Stomach smooth muscle (tissue), 2 donors: ENCODE results near the gene SH2D3A.

Experiments used
- H3K27ac ChIP-seq: one replicate; pipeline ENCODE4 v1.7.0; 2013; ENCODE audit warnings: mild to moderate bottlenecking, low read length, inconsistent platforms
- H3K27me3 ChIP-seq, 2 donors: one replicate each; pipeline ENCODE4 v1.7.0; 2013; ENCODE audit warnings: low read length in 2 of 2; ENCODE audit not compliant: insufficient read depth in 2 of 2, control insufficient read depth in 1 of 2
- H3K36me3 ChIP-seq, 2 donors: one replicate each; pipeline ENCODE4 v1.7.0; 2013; ENCODE audit warnings: low read length in 2 of 2; ENCODE audit not compliant: control insufficient read depth in 2 of 2, insufficient read depth in 2 of 2
- H3K4me1 ChIP-seq: one replicate; pipeline ENCODE4 v1.7.0; 2013; ENCODE audit warnings: low read length; ENCODE audit not compliant: control insufficient read depth, insufficient read depth
- H3K4me3 ChIP-seq, 2 donors: one replicate each; pipeline ENCODE4 v1.7.0; 2013; ENCODE audit warnings: low read length in 2 of 2
- H3K9ac ChIP-seq, 2 donors: one replicate each; pipeline ENCODE4 v1.7.0; 2013; ENCODE audit warnings: low read length in 2 of 2, mild to moderate bottlenecking in 1 of 2
- H3K9me3 ChIP-seq, 2 donors: one replicate each; pipeline ENCODE4 v1.7.0; 2013; ENCODE audit warnings: low read length in 2 of 2; ENCODE audit not compliant: control insufficient read depth in 2 of 2
- donor health status: healthy.
- donor health status: Pancreatic carcinoma.

SH2D3A gene

DNA sequence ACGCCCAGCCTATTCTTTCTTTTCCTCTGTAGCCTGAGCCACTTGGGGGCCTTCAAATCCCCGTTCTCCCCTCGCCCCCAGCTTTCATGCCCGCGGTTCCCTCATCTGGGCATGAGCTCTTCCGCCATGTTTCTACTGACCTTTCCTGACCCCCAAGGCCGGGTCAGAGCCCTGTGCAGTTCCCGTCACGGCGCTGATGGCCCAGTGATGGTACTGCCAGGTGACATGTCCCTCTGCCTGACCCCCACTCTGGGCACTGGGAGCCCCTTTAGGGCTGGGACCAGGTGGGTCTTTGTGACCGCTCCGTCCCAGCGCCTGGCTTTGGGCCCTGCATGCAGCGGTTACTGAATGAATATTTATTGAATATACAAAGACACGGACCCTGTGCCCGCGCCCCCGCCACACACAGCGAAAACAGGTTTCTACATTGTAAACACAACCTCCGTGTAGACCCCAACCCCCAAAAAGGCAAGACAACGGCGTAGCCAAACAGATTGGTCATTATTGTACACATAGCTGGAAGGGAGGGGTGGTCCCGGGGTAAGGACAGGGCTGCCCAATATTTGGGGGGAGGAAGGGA, 37.6 kb downstream of the SH2D3A start:
- peaks cover 0 to 4% of the 10 kb centered on the region in 2 donors for H3K27me3 ChIP-seq
- H3K27ac ChIP-seq: no peak overlapping the region
- no peaks in the 10 kb centered on the region for H3K9me3 ChIP-seq
- H3K4me1 ChIP-seq: peaks cover 3% of the 10 kb centered on the region
- H3K36me3 ChIP-seq: peaks cover 11 to 14% of the 10 kb centered on the region in 2 donors
- H3K4me3 ChIP-seq: no peak overlapping the region
- H3K9ac ChIP-seq: no peak overlapping the region

GRCh38 chr19:6728346-6728745, 38.9 kb downstream of the SH2D3A start:
- Histone ChIP-seq H3K36me3 (peaks cover 11 to 14% of the 10 kb centered on the region in 2 donors), H3K4me3 (no peak overlapping the region), H3K27me3 (peaks cover 0 to 4% of the 10 kb centered on the region in 2 donors), H3K4me1 (peaks cover 7% of the 10 kb centered on the region), H3K9me3 (no peaks in the 10 kb centered on the region), H3K27ac (no peak overlapping the region), H3K9ac (no peak overlapping the region)

DNA sequence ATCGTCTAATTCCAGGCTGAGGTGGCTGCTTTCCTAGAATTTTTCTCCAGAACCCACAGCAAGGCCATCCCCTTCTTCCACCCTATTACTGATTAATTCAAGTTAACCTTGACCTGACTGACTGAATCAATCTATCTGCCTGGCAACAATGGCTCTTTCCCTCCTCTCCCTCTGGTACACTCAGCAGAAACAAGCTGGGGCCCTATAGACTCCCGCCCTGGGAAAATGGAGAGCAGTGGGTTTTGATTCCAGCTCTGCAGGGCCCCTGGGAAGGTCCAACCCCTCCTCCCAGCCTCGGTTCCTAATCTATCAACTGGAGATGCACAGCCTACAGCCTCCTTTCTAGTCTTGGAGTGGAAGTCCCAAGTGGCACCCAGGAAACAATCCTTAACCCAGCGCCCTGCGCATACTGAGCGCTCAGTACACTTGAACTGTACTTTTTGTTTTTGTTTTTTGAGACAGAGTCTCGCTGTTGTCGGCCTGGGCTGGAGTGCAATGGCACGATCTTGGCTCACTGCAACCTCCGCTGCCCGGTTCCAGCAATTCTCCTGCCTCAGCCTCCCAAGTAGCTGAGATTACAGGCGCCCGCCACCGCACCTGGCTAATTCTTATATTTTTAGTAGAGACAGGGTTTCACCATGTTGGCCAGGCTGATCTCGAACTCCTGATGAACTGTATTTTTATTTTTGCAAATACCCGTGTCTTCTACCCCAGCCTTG, 41.6 kb downstream of the SH2D3A start:
- peaks cover 7% of the 10 kb centered on the region for H3K4me1 ChIP-seq
- peaks cover 2 to 4% of the 10 kb centered on the region in 2 donors for H3K27me3 ChIP-seq
- no peak overlapping the region for H3K9ac ChIP-seq
- H3K9me3 ChIP-seq: no peaks in the 10 kb centered on the region
- H3K4me3 ChIP-seq: no peak overlapping the region
- no peaks in the 10 kb centered on the region for H3K36me3 ChIP-seq
- H3K27ac ChIP-seq: no peak overlapping the region

GRCh38 chr19:6724631-6725492, 42.4 kb downstream of the SH2D3A start:
- Histone ChIP-seq H3K27ac (no peak overlapping the region), H3K36me3 (no peaks in the 10 kb centered on the region), H3K27me3 (peaks cover 2 to 4% of the 10 kb centered on the region in 2 donors), H3K9me3 (no peaks in the 10 kb centered on the region), H3K4me1 (peaks cover 7% of the 10 kb centered on the region), H3K4me3 (no peak overlapping the region), H3K9ac (no peak overlapping the region)

DNA sequence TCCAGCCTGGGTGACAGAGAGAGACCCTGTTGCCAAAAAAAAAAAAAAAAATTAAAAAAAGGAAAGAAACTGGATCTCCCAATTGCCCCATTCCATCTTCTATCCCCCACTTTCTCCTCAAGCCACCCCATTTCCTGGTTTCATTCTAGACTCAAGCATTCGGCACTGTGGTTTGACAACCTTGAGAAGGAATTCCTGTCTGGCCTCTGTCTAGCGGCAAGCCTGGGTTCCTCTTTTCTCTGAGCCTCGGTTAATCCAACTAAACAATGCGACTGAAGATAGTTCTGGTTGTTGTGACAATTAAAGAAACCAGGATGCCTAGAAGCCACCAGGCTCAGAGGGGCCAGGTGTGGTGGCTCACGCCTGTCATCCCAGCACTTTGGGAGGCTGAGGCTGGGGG, 43.5 kb downstream of the SH2D3A start:
- Histone ChIP-seq H3K9ac (no peak overlapping the region), H3K9me3 (no peaks in the 10 kb centered on the region), H3K27me3 (peaks cover 2 to 4% of the 10 kb centered on the region in 2 donors), H3K27ac (no peak overlapping the region), H3K4me3 (no peak overlapping the region), H3K4me1 (peaks cover 7% of the 10 kb centered on the region), H3K36me3 (no peaks in the 10 kb centered on the region)

DNA sequence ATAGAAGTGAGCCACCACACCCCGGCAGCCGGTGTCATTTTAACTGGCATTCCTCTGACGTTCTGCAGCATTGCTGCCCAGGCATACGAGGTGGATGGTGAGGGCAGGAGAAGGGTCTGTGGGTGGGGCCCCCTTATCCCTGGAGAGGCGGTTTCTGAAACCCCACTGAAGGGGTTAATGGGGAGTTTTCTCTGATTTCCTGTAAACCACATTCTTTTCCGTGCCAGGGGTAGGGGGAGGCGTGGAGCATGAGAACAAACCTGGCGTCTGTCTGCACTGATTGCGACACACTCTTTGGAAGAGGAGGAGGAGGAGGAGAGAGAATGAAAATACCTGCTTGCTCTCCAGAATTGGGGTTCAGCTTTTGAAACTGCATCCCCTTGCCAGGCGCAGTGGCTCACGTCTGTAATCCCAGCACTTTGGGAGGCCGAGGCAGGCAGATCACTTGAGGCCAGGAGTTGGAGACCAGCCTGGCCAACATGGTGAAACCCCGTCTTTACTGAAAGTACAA, 44.1 kb downstream of the SH2D3A start:
- Histone ChIP-seq H3K9ac (no peak overlapping the region), H3K9me3 (no peaks in the 10 kb centered on the region), H3K4me1 (peaks cover 7% of the 10 kb centered on the region), H3K4me3 (no peak overlapping the region), H3K36me3 (no peaks in the 10 kb centered on the region), H3K27ac (no peak overlapping the region), H3K27me3 (peaks cover 2 to 4% of the 10 kb centered on the region in 2 donors)

- Histone ChIP-seq H3K9me3 (no peaks in the 10 kb centered on the region), H3K36me3 (peaks cover 0 to 3% of the 10 kb centered on the region in 2 donors), H3K4me1 (peaks cover 7% of the 10 kb centered on the region), H3K27ac (no peak overlapping the region), H3K9ac (no peak overlapping the region), H3K4me3 (no peak overlapping the region), H3K27me3 (peaks cover 7 to 8% of the 10 kb centered on the region in 2 donors)
Measured at GRCh38 chr19:6721773-6722172, 45.5 kb downstream of the SH2D3A start.

DNA sequence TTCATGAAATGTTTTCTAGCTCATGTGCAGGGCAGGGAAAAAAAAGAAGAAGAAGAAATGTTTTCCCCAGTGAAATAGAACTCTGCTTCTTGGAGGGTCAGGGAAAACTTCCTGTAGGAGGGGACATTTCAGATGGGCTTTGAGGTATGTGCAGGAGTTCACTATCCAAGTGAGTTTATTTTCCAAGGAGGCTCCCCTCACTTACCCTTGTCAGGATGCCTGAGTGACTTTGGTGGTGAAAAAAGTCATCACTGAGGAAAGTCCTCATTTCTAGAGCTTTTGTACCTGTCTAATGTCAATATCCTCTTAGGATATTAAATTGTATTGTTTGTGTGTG, 46.1 kb downstream of the SH2D3A start:
- H3K4me1 ChIP-seq: peaks cover 7% of the 10 kb centered on the region
- no peak overlapping the region for H3K27ac ChIP-seq

GRCh38 chr19:6720369-6721137, 46.7 kb downstream of the SH2D3A start, which contains the start of gene C3:
C3 (minus strand) TSS chr19:6720650; CDS start chr19:6720589, 61 bp downstream.
- H3K9me3 ChIP-seq: no peaks in the 10 kb centered on the region
- peaks cover 0 to 3% of the 10 kb centered on the region in 2 donors for H3K36me3 ChIP-seq
- peaks cover 7 to 8% of the 10 kb centered on the region in 2 donors for H3K27me3 ChIP-seq
- peak within 1 kb of the TSS; percentile 25 to 61 for H3K4me3 ChIP-seq
- H3K27ac ChIP-seq: no peak within 1 kb of the TSS
- peaks cover 7% of the 10 kb centered on the region for H3K4me1 ChIP-seq
- H3K9ac ChIP-seq: peak within 1 kb of the TSS in 1 of 2 donors; percentile 5

More for the DNA sequence above, 46.1 kb downstream of the SH2D3A start:
- Histone ChIP-seq H3K27me3 (peaks cover 7 to 8% of the 10 kb centered on the region in 2 donors), H3K4me3 (no peak overlapping the region), H3K9ac (no peak overlapping the region), H3K36me3 (peaks cover 0 to 3% of the 10 kb centered on the region in 2 donors), H3K9me3 (no peaks in the 10 kb centered on the region)

DNA sequence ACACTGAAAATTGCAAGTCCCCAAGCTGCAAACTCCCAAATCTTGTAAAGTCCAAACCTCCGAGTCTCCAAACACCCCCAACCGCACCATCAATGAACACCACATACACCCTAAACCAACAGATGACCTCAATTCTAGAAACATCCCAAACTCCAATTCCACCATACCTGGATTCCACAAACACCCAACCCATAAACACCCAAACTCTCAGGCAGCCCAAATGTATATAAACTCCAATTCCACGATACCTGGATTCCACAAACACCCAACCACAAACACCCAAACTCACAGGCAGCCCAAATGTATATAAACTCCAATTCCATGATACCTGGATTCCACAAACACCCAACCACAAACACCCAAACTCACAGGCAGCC, 47.3 kb downstream of the SH2D3A start:
- Histone ChIP-seq H3K4me1 (peaks cover 4% of the 10 kb centered on the region), H3K36me3 (peaks cover 0 to 3% of the 10 kb centered on the region in 2 donors), H3K4me3 (peak overlapping the region; percentile 25 to 61), H3K9me3 (no peaks in the 10 kb centered on the region), H3K27ac (no peak overlapping the region), H3K9ac (peak overlapping the region in 1 of 2 donors; percentile 5), H3K27me3 (peaks cover 7 to 9% of the 10 kb centered on the region in 2 donors)
